ENCODE data around the gene LIN54. TPM values are rescaled to one million over a fixed set of nuclear protein-coding genes. Genes with fewer than 3 reads are reported as not detected.

Gene LIN54
- total and polyA plus RNA-seq, 9 of the 15 experiments (the other 6 are each of a cell fraction or from before 2014, with no cell fraction given) = 2.2 to 22.5 (median 15.8) TPM

- TF ChIP-seq E2F4 (CRISPR knock-in tag; IDR thresholded peaks at IDR 0.05; ENCODE audit: low read depth) (peak; percentile 86; the same call in 1 of the 2 replicates), GATAD2B (IDR thresholded peaks at IDR 0.05; ENCODE audit: borderline replicate concordance) (no peak), CBFB (CRISPR knock-in tag; IDR thresholded peaks at IDR 0.05) (peak; percentile 79; the same call in 1 of the 2 replicates), TFAP4 (CRISPR knock-in tag; IDR thresholded peaks at IDR 0.05; ENCODE audit: borderline replicate concordance) (peak; percentile 95), ZNF263 (CRISPR knock-in tag; IDR thresholded peaks at IDR 0.05; ENCODE audit: borderline replicate concordance) (0 out of 2 replicates have a peak, but pooled peaks have one; percentile 4), RBM39 (optimal IDR thresholded peaks at IDR 0.05; ENCODE audit: low read depth, low read length) (no peak), NFXL1 (CRISPR knock-in tag; IDR thresholded peaks at IDR 0.05) (no peak), KHSRP (IDR thresholded peaks at IDR 0.05) (0 out of 2 replicates have a peak, but pooled peaks have one; percentile 16), HDGF (IDR thresholded peaks at IDR 0.05) (no peak), SIRT6 (IDR thresholded peaks at IDR 0.05; ENCODE audit: low read depth, low read length) (no peak), SREBF1 (IDR thresholded peaks at IDR 0.05; ENCODE audit: borderline replicate concordance, low read depth, low read length) (peak; percentile 94), E2F8 (IDR thresholded peaks at IDR 0.05; ENCODE audit: low read depth, partially characterized antibody) (peak; percentile 80), HIVEP1 (CRISPR knock-in tag; IDR thresholded peaks at IDR 0.05) (no peak), ATF1 (CRISPR knock-in tag; IDR thresholded peaks at IDR 0.05) (peak; percentile 71), ATF1 (tag; IDR thresholded peaks at IDR 0.05) (peak; percentile 92), IRF9 (tag; IDR thresholded peaks at IDR 0.05) (no peak), EGR1 (conservative IDR thresholded peaks at IDR 0.05) (peak; percentile 60), RBBP5 (IDR thresholded peaks at IDR 0.05; ENCODE audit: borderline replicate concordance, insufficient read depth, low read length, poor library complexity, severe bottlenecking) (peak; percentile 67), PHF8 (IDR thresholded peaks at IDR 0.05; ENCODE audit: borderline replicate concordance, low read length) (peak; percentile 66; the same call in 1 of the 2 replicates), MTA3 (IDR thresholded peaks at IDR 0.05; ENCODE audit: borderline replicate concordance) (peak; percentile 83; the same call in 1 of the 2 replicates)
- TF ChIP-seq, protein P1, sequence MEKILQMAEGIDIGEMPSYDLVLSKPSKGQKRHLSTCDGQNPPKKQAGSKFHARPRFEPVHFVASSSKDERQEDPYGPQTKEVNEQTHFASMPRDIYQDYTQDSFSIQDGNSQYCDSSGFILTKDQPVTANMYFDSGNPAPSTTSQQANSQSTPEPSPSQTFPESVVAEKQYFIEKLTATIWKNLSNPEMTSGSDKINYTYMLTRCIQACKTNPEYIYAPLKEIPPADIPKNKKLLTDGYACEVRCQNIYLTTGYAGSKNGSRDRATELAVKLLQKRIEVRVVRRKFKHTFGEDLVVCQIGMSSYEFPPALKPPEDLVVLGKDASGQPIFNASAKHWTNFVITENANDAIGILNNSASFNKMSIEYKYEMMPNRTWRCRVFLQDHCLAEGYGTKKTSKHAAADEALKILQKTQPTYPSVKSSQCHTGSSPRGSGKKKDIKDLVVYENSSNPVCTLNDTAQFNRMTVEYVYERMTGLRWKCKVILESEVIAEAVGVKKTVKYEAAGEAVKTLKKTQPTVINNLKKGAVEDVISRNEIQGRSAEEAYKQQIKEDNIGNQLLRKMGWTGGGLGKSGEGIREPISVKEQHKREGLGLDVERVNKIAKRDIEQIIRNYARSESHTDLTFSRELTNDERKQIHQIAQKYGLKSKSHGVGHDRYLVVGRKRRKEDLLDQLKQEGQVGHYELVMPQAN (IDR thresholded peaks at IDR 0.05; ENCODE audit: borderline replicate concordance) = peak; percentile 51; the same call in 1 of the 2 replicates
Measured at GRCh38 chr4:83012687-83013419, 2.2 kb upstream of the LIN54 start (continued).
